GM12874 (cell line): Measurements from ENCODE around the gene TMSB15B.

Experiments
- TF ChIP-seq, protein P1 (sequence below): IDR thresholded peaks from 2 replicates; pipeline ENCODE4 v1.5.1; 2011; ENCODE audit warnings: low read depth, mild to moderate bottlenecking, control low read depth, low read length, moderate library complexity; ENCODE audit not compliant: insufficient read depth

The TMSB15B gene

DNA sequence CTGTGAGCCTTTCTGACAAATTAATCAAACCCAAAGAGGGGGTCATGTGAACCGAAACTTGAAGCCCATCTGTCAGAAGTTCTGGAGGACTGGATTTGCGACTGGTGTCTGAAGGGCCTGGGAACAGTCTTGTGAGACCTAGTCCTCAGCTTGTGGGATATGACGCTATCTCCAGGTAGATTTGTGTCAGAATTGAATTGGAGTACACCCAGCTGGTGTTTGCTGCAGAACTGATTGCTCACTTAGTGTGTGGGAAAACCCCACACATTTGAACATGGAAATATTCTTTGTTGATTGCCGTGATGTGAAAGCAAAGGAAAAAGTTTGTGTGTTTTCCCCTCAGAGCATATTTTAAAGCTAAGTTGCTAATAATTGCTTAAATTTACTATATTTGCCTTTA, 30.3 kb upstream of the TMSB15B start:
- TF ChIP-seq, protein P1, sequence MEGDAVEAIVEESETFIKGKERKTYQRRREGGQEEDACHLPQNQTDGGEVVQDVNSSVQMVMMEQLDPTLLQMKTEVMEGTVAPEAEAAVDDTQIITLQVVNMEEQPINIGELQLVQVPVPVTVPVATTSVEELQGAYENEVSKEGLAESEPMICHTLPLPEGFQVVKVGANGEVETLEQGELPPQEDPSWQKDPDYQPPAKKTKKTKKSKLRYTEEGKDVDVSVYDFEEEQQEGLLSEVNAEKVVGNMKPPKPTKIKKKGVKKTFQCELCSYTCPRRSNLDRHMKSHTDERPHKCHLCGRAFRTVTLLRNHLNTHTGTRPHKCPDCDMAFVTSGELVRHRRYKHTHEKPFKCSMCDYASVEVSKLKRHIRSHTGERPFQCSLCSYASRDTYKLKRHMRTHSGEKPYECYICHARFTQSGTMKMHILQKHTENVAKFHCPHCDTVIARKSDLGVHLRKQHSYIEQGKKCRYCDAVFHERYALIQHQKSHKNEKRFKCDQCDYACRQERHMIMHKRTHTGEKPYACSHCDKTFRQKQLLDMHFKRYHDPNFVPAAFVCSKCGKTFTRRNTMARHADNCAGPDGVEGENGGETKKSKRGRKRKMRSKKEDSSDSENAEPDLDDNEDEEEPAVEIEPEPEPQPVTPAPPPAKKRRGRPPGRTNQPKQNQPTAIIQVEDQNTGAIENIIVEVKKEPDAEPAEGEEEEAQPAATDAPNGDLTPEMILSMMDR = no peak

DNA sequence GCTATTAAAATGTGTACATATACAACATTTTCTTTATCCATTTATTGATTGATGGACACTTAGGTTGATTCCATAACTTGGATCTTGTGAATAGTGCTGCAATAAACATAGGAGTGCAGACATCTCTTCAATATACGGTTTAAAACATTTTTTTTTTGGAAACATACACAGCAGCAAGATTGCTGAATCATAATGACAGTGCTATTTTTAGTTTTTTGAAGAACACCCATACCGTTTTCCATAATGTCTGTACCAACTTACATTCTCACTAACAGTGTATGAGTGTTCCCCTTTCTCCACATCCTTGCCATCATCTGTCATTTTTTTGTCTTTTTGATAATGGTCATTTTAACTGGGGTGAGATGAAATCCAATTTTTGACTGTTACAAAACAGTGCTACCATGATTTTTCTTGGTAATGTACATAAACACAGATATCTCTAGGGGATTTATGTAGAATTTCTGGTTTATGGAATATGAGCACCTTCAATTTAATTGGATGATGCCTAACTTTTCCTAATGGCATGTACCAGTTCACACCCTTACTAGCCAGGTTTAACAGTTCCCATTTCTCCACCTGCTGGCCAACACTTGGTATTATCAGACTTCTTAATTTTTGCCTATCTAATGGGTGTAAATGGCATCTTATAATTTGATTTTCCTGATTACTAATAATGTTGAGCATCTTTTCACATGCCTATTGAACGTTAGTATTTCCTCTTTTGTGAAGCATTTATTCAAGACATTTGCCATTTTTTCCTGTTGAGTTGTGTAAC, 21.0 kb upstream of the TMSB15B start:
- TF ChIP-seq, protein P1 = peak; percentile 21; the same call in 1 of the 2 replicates

DNA sequence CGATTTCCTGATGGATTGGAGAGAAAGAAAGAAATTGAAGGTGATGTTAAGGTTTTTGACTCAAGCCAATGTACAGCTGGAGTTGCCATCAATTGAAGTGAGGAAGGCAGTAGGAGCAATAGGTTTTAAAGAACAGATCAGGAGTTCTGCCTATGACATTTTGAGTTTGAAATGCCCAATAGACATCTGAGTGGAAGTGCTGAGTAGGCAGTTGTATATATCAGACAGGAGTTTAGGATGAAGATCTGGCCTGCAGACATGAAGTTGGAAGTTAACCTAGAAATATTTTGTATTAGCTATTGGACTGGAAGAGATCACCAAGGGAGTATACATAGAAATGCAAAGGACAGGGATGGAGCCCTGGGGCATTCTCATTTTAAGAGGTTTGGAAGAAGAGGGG, 12.9 kb upstream of the TMSB15B start:
- TF ChIP-seq, protein P1 = no peak

DNA sequence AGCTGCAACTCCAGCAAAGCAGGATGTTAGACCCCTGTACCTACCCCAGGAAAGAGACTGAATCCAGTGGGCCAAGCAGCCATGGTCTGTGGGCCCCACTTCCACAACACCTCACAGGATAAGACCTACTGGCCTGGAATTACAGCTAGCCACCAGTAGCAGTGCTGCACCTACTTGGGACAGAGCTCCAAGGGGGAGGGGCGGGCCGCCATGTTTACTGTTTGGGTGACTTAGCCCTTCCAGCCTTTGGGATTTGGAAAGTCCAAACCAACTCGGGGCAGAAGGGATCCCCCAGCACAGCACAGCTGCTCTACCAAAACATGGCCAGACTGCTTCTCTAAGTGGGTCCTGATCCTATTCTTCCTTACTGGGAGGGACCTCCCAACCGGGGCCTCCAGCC, 9.1 kb upstream of the TMSB15B start:
- TF ChIP-seq, protein P1 = no peak

DNA sequence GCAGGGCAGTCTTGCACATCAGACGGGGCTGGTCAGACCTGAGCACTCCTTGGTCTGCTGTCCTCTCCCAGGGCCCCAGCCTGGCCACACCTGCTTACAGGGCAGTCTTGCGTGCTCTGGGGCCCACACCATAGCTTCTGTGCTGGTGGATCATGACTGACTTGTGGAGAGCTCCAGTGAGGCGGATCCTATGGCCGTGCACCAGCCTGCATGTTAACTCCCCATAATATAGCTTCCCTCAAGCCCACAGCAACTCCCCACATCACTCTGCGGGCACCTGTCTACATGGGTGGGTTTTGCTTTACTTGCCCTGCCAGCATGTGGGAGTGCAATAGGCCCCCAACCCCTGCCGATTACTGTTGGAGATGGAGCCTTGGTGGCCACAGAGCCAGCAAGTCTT, 8.2 kb upstream of the TMSB15B start:
- TF ChIP-seq, protein P1 = no peak

DNA sequence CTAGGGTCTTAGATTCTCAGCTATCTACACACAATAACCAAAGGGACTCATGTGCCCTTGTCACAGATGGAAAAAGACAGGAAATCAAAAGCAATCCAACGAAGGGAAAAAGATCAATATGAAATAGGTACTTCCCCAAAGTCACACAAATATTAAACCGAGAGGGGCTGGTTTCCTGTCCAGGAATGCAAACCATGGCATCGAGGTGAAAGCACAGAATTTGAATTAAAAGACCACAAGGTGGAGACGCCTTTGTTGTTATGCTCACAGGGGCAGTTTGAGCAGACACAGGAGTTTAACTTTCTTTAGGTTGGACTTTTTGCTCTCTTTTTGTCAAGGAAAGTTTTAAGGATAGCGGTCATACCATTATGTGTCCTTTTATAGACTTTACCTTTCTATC, 36.8 kb downstream of the TMSB15B start:
- TF ChIP-seq, protein P1 = no peak

DNA sequence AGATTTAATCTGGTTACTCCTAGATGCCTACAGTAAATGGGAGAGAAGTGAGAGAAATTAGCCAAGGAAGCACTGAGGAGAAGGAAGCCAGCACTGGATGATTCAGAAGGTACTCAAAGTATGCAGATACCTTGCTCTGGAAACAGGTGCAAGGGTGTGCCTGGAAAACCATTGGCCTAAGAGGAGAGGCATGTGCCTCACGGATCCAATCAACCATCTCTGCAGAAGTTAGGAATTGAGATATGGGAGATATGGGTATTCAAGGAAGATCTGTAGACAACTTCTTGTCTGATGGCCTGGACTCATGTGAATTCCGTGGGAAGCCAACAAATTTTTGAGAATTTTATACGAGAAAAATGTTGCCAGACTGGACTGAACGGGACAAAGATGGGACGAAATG, 46.4 kb downstream of the TMSB15B start:
- TF ChIP-seq, protein P1 = no peak
